Measurements from ENCODE around the gene SCFD1.
"Not testable (repeated sequence)": the region's sequence is repeated elsewhere in the genome, so short reads cannot be mapped to it uniquely, and the experiment has no call there.

The SCFD1 gene

DNA sequence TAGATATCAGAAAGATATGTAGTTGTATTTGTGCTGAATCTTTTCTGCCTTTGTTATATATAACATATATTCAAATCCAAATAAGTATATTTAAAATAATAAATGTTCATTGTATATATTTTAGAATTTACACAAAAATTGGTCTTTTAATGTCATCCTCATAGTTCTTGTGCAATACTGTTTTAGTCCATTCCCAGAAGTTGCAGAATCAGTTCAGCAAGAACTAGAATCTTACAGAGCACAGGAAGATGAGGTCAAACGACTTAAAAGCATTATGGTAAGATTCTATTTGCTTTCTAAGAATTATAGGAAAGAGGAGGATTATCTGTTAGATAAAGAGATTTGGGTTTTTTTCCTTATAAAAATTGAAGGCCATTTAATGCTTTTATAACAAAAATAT is 51.0 kb downstream of the SCFD1 start:
- H3K27ac ChIP-seq = no peak overlapping the region
- TF ChIP-seq, protein P1, sequence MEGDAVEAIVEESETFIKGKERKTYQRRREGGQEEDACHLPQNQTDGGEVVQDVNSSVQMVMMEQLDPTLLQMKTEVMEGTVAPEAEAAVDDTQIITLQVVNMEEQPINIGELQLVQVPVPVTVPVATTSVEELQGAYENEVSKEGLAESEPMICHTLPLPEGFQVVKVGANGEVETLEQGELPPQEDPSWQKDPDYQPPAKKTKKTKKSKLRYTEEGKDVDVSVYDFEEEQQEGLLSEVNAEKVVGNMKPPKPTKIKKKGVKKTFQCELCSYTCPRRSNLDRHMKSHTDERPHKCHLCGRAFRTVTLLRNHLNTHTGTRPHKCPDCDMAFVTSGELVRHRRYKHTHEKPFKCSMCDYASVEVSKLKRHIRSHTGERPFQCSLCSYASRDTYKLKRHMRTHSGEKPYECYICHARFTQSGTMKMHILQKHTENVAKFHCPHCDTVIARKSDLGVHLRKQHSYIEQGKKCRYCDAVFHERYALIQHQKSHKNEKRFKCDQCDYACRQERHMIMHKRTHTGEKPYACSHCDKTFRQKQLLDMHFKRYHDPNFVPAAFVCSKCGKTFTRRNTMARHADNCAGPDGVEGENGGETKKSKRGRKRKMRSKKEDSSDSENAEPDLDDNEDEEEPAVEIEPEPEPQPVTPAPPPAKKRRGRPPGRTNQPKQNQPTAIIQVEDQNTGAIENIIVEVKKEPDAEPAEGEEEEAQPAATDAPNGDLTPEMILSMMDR (IDR thresholded peaks at IDR 0.05) = no peak
- H3K4me3 ChIP-seq = no peak overlapping the region
- no peak for DNase-seq (ENCODE audit: low spot score)

DNA sequence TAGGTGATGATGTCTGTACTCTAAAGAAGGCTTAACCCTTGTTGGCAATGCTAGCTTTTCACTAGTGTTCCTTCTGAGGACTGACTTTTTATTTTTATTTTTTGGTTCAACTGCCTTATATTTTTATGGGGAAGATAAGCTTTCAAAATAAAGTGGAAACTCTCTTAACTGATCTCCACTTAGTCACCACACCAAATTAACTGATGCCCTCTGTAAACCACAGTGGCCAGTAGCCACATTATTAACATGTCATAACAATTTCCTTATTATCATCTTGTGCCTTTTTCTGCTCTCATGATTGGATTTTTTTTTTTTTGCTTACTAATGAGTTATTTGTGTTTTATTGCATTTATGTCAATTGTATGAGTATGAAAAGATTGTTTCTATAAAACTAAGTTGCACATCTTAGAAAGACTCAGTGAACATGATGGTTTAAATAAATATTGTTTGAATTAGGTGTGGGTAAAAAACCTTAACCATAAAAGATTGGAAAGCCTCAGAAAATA is 56.9 kb downstream of the SCFD1 start:
- Histone ChIP-seq H3K27ac (no peak overlapping the region), H3K4me3 (no peak overlapping the region)
- TF ChIP-seq, protein P1 (IDR thresholded peaks at IDR 0.05) = no peak
- no peak for DNase-seq (ENCODE audit: low spot score)

DNA sequence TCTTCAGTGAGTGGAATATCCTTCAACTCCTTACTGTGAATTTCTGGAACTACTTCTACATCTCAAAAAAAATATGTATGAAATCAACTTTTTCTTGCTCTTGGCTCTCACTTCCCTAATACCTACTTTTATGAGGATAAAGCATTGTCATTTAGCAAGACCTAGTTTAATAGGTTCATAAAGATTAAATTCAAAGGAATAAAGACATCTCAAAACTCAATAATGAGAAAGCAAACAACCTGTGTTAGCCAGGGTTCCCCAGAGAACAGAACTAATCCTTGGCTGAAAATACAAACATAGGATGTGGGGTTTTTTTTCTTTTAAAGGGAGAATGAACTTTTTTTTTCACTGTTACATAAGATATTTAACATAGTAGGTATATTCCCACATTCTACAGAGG is 57.9 kb downstream of the SCFD1 start:
- Histone ChIP-seq H3K27ac (no peak overlapping the region), H3K4me3 (no peak overlapping the region)
- DNase-seq (ENCODE audit: low spot score) = no peak
- TF ChIP-seq, protein P1 (IDR thresholded peaks at IDR 0.05) = no peak

DNA sequence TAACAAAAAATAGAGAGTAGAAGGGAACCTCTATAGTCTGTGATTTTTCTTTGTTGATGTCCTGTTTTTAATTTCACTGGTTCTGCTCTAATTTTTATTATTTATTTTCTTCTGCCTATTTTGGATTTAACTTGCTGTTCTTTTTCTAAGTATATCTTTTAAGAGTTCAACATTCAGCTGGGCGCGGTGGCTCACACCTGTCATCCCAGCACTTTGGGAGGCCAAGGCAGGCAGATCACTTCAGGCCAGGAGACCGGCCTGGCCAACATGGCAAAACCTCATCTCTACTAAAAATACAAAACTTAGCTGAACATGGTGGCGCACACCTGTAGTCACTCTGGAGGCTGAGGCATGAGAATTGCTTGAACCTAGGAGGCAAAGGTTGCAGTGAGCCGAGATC is 58.7 kb downstream of the SCFD1 start:
- not testable (repeated sequence) for H3K27ac ChIP-seq; DNase-seq (ENCODE audit: low spot score); H3K4me3 ChIP-seq

DNA sequence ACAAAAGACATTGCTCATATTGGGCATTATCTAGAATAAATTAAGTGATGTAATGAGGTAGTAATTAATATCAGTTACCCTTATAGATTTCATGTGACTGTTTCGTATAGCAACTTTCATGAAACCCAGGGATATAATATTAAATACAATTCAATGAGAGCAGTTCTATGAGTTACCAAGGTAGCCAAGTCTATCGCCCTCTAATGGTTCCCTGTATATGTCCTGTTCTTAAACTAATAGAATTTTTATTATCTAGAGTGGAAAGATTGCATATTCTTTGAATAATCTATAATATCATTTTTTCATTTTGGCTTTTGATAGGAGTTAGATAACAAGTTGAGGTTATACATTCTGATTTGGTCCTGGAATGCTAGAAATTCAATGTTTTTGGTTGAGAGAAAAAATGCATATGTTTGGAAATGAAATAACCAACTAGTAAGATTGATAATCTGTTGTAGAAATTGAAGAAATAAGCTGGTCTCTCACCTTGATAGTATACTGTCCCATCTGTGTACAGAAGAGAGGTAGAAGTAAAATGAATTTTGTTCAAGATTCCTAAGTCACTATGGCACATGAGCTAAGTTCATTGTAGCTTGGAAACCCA is 59.7 kb downstream of the SCFD1 start:
- TF ChIP-seq, protein P1 (IDR thresholded peaks at IDR 0.05) = no peak
- no peak overlapping the region for H3K27ac ChIP-seq
- H3K4me3 ChIP-seq = no peak overlapping the region
- DNase-seq (ENCODE audit: low spot score) = no peak

DNA sequence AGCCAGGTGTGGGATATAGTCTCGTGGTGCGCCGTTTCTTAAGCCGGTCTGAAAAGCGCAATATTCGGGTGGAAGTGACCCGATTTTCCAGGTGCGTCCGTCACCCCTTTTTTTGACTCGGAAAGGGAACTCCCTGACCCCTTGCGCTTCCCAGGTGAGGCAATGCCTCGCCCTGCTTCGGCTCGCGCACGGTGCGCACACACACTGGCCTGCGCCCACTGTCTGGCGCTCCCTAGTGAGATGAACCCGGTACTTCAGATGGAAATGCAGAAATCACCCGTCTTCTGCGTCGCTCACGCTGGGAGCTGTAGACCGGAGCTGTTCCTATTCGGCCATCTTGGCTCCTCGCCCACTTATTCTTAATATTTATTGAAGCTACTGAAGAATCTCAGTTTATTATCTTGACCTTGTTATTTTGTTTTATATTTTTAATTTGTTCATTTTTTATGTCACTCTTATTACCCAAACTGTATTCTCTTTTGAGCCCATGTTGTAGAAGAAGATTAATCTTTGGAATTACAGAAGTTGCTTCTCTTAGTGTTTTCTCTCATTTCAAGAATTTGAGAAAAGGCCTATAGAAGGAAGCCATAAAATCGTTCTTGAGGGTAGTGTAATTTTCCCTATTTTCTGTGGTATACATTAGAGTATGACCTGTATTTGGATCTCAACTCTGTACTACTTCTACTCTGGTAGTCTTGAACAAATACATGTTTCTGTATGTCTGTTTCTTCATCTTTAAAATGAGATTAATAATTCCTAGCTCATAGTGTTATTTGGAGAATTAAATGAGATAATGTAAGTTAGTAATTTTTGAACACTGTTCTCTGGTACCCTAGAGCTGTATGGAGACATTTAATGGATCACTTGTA is 68.6 kb downstream of the SCFD1 start:
- DNase-seq (ENCODE audit: low spot score) = not testable (repeated sequence)

DNA sequence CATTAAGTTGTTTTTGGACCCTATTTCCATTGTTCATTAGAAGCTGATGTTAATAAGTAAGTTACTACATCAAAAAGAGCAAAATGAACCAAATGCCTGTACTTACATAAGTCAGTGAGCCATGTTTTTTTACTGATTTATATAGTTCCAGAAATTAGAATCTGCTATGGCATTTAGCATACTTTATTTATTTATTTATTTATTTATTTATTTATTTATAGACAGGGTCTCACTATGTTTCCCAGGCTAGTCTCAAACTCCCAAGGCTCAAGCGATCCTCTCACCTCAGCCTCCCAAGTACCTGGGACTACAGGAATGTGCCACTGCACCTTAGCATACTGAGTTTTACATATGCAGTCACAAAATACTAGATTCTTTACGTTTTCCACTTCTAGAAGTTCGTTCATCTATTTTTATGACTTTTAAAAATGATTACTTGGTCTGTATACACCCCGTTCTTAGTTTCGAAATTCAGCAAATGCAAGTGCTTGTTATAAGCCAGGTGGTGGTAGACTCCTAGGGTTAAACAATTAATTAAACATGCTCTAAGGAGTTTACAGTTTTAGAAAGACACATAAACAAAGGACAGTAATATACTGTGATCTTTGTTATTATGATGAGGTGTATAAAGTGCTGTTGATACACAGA is 69.8 kb downstream of the SCFD1 start:
- Histone ChIP-seq H3K27ac (no peak overlapping the region), H3K4me3 (no peak overlapping the region)
- no peak for DNase-seq (ENCODE audit: low spot score)
- TF ChIP-seq, protein P1 (IDR thresholded peaks at IDR 0.05) = no peak

More for the DNA sequence above, 68.6 kb downstream of the SCFD1 start:
- Histone ChIP-seq H3K4me3 (peak overlapping the region; percentile 59), H3K27ac (peak overlapping the region in 1 of 2 donors; percentile 16)
